ENCODE results near the gene KIN.
"Not testable (repeated sequence)": the region's sequence is repeated elsewhere in the genome, so short reads cannot be mapped to it uniquely, and the experiment has no call there.

KIN gene

DNA sequence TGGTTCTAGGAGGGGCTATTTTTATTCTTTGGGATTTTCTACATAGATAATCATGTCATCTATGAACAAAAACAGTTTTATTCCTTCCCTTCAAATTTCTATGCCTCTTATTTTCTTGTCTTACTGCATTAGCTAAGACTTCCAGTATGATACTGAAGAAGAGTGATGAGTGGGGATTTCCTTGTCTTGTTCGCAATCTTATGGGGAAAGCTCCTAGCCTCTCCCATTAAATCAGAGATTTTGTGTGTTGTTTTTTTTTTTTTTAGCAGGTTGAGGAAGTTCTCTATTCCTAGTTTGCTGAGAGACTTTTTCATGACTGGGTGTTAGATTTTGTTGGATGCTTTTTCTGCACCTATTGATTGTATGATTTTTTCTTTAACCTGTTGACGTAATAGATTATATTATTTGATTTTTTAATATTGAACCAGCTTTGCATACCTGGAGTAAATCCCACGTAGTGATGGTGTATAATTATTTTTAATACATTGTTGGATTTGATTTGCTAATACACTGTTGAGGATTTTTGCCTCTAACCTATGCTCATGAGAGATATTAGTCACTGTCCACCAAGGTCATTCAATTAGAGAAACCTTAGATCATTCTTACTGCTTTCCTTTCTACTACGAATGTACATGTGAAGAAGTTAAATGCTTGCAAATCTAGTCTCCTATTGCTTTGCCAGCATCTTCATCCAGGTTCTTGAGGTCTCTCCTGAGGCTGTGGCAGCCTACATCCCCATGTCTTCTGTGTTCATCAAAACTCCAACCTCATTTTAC lies 6.6 kb upstream of the KIN start:
- DNase-seq = no peak

DNA sequence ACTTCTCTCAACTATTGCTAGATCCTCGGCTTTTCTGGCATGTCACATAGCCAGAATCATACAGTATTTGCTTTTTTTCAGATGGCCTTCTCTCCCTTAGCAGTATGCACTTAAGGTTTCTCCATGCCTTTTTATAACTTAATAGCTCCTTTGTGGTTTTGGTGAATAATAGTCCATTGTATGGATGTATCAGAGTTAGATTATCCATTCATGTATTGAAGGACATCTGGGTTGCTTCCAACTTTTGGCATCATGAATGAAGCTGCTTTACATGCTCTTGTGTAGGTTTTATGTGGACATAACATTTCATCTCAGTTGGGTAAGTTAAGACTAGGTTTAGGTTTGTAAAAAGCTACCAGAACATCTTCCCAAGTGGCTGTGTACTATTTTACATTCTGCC lies 4.7 kb upstream of the KIN start:
- DNase-seq = no peak

DNA sequence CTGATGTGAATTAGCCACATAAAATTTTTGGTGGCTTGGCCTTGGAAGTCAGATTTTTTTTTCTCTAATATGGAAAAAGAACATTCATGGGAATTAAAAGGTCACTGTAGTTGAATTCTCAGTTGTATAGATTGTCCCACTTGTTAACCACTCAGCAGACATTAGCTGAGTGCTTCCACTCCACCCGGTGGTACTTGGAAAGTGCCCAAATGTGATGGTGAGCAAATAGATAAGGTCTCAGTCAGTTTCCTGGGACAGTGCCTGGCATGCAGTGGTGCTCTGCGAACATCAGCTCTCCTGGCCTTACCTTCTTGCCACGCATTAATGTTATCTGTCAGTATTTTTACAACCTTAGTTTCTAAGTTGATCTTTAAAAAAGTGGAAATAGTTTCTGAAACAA lies 1.6 kb upstream of the KIN start:
- DNase-seq = peak; percentile 21

DNA sequence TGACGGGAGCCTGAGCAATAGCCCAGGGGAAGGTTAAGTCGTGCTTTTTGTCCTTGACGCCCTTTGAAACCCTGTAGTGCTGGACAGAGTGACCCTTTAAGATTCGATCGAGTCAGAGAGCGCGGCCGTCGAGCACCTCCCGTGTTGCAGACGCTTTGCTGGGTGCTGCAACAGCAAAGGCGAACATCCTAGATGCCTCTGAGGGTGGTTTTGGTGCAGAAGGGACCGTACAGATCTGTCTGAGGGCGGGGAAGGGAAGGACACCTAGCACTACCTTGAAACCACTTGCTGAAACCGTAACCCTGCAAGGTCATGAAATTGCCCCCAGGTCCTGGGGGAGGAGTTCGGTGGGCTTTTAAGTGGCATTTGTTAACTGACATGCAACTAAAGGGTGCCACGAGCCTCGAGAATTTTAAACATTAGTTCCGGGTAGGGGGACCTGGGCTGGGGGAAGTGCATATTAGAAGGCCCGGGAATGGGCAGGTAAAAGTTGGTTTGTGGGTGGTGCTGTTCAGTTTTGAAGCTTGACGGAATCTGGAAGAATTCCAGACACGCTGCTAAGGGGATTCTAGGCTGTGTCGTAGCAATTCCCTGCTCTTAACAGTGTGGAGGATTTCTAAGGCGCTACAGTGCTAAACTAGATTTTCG lies 970 bp upstream of the KIN start:
- peak; percentile 44 for DNase-seq

DNA sequence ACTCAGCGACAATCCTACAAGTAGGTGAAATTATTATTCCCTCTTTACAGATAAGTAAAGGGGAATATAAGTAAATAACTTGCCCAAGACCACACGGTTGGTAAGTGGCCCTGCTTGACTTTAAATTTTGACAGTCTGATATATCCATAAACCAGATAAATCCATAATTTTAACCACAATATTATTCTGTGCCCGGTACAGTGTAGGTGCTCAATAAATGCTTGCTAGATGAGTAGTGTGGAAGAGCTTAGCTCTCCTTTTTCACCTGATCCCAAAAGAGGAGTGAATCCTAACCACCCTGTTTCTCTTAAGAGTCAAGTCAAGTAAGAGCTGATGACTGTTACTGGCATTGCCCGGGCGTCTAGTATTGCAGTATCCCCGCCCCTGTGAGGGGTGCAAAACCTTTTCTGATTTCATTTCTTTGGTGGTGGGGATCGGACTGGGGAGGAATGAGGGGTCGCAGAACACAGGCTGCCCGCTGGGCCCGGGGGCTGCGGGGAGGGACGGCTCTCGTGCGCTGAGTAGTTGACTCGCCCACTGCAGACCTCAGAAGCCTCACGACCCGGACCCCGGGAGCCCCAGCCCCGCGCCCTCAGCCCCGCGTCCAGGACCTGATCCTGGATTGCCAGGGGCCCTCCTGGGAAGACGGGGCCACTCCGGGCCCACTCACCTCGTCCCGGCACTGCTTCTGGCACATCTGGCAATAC lies 490 bp downstream of the KIN start:
- DNase-seq = peak; percentile 17

DNA sequence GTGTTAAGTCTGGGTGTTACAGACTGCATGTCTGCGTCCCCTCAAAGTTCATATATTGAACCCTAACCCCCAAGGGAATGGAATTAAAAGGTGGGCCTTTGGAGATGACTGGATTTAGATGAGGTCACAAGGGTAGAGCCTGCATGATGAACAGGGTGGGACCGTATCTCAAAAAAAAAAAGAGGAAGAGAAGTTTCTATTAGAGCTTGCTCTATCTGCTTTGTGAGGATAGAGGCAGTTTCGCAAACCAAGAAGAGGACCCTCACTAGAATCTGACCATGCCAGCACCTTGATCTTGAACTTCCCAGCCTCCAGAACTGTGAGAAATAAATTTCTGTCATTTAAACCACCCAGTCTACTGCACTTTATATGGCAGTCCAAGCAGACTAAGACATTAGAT lies 1.4 kb downstream of the KIN start:
- DNase-seq = no peak

DNA sequence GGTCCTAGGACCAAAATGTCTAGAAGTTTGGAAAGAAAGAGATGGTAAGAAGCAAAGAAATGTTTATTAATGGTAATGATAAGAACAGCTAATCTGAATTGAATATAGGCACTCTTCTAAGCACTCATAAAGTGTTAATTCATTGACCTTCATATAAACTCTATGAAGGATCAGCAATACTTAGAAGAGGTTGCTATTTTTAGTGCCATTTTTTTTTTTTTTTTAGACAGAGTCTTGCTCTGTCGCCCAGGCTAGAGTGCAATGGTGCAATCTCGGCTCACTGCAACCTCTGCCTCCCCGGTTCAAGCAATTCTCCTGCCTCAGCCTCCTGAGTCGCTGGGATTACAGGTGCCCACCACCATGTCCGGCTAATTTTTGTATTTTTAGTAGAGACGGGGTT lies 5.6 kb downstream of the KIN start:
- DNase-seq = not testable (repeated sequence)

DNA sequence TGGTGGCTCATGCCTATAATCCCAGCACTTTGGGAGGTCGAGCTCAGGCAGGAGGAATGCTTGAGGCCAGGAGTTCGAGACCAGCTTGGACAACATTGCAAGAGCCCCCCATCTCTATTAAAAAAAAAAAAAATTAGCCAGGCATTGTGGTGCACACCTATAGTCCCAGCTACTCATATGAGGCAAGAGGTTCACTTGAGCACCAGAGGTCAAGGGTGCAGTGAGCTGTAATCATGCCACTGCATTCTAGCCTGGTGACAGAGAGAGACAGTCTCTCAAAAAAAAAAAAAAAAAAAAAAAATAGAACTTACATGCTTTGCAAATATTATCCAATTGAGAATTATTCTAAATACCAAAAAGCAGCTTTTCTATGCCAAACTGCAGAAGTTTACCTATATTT lies 11.0 kb downstream of the KIN start:
- no peak for DNase-seq

DNA sequence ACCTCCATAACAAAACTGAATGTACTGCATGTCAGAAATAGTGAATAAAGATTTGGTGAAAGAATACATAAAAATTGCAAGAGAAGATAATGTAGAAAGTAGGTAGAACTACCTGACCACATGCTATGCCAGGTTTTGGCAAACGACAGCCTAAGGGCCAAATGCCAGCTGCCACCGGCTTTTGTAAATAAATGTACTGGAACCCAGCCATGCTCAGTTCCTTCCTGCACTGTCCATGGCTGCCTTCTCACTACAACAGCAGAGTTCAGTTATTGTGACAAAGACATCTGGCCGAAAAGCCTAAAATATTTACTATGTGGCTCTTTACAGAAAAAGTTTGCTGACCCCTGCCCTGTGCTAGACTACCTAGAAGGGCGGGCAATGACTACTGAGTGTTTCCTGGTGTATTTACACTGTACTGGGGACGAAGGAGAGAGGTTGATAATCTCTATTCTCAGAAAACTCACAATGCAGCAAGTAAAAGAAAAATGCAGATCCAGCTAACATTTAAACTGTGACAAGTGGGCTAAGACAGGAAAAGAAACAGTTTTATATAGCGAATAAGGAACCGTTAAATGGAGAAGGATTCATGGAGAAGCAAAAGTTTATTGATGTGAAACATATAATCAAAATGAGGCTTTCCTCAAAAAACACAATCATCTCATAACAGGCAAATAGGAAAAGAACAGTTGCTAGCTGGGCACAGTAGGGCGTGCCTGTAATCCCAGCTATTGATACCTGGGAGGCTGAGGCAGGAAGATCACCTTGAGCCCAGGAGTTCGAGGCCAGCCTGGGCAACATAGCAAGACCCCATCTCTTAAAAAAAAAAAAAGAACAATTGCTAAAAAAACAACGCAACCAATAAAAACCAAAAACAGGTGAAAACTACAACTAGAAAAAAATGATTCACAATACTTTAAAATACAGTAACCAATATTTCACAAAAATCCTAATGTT lies 13.7 kb downstream of the KIN start:
- DNase-seq = peak; percentile 75

DNA sequence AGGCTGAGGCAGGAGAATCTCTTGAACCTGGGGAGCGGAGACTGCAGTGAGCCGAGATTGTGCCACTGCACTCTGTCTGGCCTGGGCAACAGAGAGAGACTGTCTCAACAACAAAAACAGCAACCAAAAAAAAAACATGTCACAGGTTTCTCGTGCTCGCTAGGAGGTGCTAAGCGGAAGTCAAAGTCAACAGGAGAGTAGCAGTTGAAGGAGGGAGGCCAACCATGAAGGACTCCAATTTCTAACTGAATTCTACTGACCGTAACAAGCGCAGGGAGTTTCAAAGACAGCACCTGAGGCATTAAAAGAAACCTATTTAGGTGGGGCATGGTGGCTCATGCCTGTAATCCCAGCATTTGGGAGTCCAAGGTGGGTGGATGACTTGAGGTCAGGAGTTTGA lies 19.4 kb downstream of the KIN start:
- DNase-seq = no peak

DNA sequence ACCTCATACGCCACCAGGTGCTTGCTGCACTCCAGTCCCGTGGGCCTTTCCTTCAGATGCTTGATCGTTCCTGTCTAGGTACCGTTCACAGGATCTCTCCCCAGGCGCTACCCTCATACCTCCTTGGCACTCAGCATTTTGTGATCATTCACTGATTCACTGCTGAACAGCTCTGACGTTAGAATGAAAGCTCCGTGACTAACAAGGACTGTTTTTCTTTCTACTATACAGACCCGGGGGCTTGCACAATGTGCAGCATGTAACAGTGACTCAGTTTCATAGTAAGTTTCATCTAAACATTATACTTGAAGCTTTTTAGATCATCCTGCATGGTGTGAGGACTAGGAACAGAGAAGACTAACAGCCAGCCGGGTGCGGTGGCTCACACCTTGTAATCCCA lies 20.6 kb downstream of the KIN start:
- DNase-seq = no peak

DNA sequence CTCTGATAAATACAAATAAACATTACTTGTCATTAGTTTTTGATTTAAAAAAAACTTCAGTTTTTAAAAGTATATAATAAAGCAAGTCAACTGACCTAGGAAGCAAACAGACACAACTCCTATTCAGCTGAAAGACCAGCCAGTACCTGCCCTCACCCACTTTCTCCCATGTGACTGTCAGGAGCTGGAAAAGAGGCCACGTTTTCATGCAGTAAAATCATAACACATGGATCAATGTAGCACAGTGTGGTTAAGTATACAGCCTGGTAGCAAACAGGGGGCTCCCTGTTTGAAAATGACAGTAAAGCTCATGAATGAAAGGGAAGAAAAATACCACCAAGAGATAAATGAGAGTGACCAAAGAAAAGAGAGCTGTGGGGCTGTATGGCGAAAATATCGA lies 21.6 kb downstream of the KIN start:
- DNase-seq = no peak

DNA sequence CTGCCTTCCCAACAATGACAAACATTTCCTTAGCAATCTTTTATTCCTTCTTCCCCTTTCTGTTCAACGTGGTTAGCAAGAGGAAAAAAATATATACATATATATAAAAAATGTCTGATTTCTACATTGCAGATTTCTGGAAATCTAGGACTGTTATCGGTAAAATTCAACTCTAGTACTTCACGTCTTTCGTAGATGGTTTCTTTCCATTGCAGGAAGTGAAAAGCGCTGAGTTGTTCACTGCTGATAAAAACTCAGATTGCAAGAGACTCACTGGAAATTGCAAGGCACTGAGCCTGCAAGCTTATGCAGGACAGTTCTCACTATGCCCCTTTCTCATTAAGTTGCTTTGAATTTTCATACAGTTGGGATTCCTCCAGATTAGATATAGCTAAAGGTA lies 23.9 kb downstream of the KIN start:
- DNase-seq = no peak

DNA sequence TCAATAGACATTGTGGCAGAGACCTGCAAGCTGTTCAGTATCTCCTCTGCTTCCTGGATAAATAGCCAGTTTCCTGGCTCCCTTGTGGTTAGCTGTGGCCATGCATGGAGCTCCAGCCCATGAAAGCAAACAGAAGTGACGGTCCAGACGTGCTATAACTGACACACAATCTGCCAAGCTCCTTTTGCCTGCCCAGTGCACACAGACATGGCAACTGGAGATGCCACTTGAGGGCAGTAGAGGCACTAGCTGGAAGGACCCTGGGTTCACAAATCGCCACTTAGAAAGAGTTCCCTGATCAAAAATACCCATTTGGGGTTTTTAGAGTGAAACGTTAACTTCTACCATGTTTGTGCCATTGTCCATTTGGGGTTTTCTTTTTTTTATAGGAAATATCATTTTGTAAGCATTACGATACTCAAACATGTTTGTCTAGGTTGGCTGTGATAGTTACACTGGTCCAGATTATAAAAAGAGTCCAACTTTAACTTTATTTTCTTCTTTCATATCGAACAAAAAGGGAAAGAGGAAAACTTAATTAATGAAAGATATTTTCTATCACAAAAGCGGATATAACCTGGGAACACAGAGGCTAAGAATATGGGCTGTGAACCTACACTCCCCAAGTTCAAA lies 31.3 kb downstream of the KIN start:
- peak; percentile 45 for DNase-seq

DNA sequence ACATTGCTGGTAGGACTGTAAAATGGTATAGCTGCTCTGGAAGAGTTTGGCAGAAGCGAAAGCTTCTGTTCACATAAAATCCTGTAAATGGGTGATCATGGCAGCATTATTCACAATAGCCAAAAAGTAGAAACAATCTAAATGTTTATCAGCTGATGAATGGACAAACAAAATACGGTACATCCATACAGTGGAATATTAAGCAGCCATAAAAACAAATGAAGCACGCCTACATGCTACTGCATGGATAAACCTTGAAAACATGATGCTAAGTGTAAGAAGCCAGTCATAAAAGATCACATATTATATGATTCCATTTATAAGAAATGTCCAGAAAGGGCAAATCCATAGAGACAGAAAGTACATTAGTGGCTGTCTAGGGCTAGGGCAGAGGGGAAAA lies 32.7 kb downstream of the KIN start:
- DNase-seq = no peak

DNA sequence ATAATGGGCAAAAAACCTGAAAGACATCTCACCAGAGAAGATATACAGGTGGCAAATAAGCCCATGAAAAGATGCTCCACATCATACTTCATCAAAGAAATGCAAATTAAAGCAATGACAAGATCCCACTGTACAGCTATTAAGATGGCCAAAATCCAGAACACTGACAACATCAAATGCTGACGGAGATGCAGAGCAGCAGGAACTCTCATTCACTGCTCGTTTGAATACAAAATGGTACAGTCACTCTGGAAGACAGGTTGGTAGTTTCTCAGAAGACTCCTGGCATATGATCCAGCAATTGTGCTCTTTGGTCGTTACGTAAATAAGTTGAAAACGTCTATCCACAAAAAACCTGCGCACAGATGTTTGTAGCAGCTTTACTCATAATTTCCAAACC lies 35.5 kb downstream of the KIN start:
- DNase-seq = no peak

DNA sequence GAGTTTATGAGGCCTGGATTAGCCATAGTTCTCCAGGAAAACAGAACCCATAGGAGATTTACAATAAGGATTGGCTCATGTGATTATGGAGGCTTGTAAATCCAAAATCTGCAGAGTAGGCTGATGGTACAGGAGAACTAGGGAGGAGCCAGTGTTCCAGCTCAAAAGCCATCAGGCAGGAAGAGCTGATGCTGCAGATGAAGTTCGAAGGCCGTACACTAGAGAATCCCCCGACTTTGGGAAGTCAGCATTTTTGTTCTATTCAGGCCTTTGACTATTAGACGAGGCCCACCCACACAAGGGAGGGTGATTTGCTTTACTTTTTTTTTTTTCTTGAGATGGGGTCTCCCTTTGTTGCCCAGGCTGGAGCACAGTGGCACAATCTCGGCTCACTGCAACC lies 37.6 kb downstream of the KIN start:
- DNase-seq = no peak

DNA sequence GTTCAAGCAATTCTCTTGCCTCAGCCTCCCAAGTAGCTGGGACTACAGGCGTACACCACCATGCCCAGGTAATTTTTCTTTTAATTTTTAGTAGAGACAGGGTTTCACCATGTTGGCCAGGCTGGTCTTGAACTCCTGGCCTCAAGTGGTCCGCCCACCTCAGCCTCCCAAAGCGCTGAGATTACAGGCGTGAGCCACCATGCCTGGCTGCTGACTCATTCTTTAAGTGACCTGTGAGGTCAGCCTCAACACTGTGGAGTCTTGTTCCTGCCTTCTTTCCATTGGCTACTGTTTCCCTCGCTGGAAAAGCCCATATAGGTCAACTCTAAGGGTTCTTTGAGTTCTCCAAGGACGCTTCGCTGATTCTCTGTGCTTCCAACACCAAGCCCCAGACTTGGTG lies 39.2 kb downstream of the KIN start:
- DNase-seq = not testable (repeated sequence)

DNA sequence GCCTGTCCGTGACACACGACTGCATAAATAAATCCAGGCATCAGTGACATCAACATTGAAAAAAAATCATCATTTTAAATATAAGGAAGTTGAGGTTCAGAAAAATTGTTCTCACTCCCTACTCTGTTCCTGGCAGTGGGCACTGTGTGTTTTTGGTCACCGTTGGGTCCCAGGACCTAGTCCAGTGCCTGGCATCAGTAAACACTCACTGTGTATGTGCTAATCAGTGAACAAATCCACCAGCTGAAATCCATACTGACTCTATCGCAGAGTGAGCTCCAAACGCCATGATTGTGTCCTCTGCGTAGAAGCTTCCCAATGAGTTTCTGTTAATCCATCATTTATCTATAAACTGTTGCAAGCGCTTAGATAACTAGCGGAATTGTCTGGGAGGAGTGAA lies 43.5 kb downstream of the KIN start:
- no peak for DNase-seq

DNA sequence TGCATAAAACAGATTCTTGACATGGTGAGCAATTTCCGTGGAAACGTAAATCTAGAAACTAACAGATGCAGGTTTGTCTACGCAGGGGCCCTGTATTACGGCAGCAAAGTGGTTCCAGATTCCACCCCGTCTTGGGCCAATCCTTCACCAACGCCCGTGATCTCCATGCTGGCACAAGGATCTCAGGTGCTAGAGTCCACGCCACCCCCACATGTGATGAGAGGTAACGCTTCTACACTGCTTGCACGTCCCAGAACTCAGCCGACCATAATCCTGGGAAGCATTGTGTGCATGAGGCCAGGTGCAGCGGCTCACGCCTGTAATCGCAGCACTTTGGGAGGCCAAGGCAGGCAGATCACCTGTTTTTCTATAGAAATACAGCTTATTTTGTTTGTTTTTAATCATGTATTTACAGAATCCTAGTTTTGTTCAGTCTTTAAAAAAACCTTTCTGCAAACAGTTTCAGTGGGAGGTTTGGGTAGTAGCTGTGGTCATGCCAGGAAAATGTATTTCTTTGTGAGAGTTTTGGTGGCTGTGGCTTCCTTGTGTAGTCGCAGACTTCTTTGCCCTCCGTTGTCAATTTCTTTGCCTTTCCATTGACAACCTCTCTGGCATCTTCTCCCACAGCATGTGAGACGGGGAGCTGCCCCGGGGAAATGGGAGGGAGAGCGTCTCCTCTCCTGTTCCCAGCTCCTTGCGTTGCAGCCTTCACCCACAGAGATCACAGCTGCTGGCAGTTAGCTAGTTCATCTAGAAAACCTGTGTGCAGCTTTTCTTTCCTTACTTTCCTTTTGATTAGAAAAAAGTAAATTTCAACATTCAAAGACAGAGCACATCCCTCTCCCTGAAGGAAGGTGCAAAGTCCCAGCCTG lies 49.0 kb downstream of the KIN start:
- peak; percentile 32 for DNase-seq

DNA sequence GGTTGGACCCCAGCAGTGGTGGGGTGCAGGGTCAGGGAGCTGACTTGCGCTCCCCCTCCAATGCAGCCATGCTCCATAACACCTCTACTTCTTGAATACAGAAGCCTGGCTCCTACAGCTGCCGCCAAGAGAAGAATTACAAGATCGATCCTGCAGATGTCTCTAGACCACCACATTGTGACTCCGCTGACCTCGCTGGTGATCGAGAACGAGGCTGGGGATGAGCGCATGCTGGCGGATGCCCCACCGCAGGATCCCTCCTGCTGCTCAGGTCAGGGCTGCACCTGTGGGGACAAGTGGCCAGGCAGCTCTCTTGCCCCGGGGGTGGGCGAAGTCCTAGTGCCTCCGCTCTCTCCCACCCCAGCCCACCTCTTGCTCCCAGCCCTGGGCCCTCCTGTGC lies 53.0 kb downstream of the KIN start:
- DNase-seq = no peak

Data from NCI-H69 (cell line).